ENCODE measurements around the gene CEP170B.
"Not testable (repeated sequence)": the region's sequence is repeated elsewhere in the genome, so short reads cannot be mapped to it uniquely, and the experiment has no call there.

The CEP170B gene

GRCh38 chr14:104900639-104901512 lies 35.8 kb downstream of the CEP170B start:
- Histone ChIP-seq H3K27me3 (peaks cover 0 to 12% of the 10 kb centered on the region in 2 donors), H3K9me3 (no peaks in the 10 kb centered on the region), H3K4me3 (no peak overlapping the region), H3K36me3 (no peaks in the 10 kb centered on the region), H3K27ac (no peak overlapping the region), H3K4me1 (peaks cover 0 to 8% (median 3%) of the 10 kb centered on the region in 4 donors)
- intact Hi-C loops (cut with DNase I; ENCODE audit: low total_unique reads), result no loop called here
- TF ChIP-seq CTCF (IDR thresholded peaks at IDR 0.05), result no peak
- DNase-seq, result no peak

- intact Hi-C loops (cut with DNase I; ENCODE audit: low total_unique reads), result no loop called here
- Histone ChIP-seq H3K4me1 (no peaks in the 10 kb centered on the region), H3K4me3 (no peak overlapping the region), H3K27me3 (peaks cover 0 to 12% of the 10 kb centered on the region in 2 donors), H3K27ac (no peak overlapping the region), H3K36me3 (no peaks in the 10 kb centered on the region), H3K9me3 (no peaks in the 10 kb centered on the region)
- DNase-seq, result no peak
- TF ChIP-seq CTCF (IDR thresholded peaks at IDR 0.05), result no peak
These were observed 38.9 kb downstream of the CEP170B start for GRCh38 chr14:104903990-104904389.

- DNase-seq; H3K9me3 ChIP-seq; H3K36me3 ChIP-seq; H3K4me1 ChIP-seq; H3K27ac ChIP-seq; H3K4me3 ChIP-seq; intact Hi-C loops (cut with DNase I; ENCODE audit: low total_unique reads): not testable (repeated sequence)
- peaks cover 0 to 12% of the 10 kb centered on the region in 2 donors for H3K27me3 ChIP-seq
These were observed 39.8 kb downstream of the CEP170B start for GRCh38 chr14:104904650-104905578.

- H3K27ac ChIP-seq; H3K4me3 ChIP-seq; H3K36me3 ChIP-seq; DNase-seq; H3K9me3 ChIP-seq; H3K4me1 ChIP-seq; intact Hi-C loops (cut with DNase I; ENCODE audit: low total_unique reads): not testable (repeated sequence)
- peaks cover 0 to 14% of the 10 kb centered on the region in 2 donors for H3K27me3 ChIP-seq
These were observed 40.5 kb downstream of the CEP170B start for GRCh38 chr14:104905579-104905933.

- intact Hi-C loops (cut with DNase I; ENCODE audit: low total_unique reads), result no loop called here
- peaks cover 4 to 12% (median 5%) of the 10 kb centered on the region in 3 donors for H3K9me3 ChIP-seq
- H3K36me3 ChIP-seq, result no peaks in the 10 kb centered on the region
- no peak for DNase-seq
- no peaks in the 10 kb centered on the region for H3K4me1 ChIP-seq
- no peak overlapping the region for H3K4me3 ChIP-seq
- TF ChIP-seq CTCF (IDR thresholded peaks at IDR 0.05), result no peak
- H3K27ac ChIP-seq, result no peak overlapping the region
- H3K27me3 ChIP-seq, result peaks cover 0 to 34% of the 10 kb centered on the region in 2 donors
These were observed 43.2 kb downstream of the CEP170B start for GRCh38 chr14:104908303-104908702.

- intact Hi-C loops (cut with DNase I; ENCODE audit: low total_unique reads), result no loop called here
- H3K4me3 ChIP-seq, result no peak overlapping the region
- TF ChIP-seq CTCF (IDR thresholded peaks at IDR 0.05), result no peak
- H3K36me3 ChIP-seq, result no peaks in the 10 kb centered on the region
- H3K27ac ChIP-seq, result no peak overlapping the region
- peaks cover 4 to 12% (median 5%) of the 10 kb centered on the region in 3 donors for H3K9me3 ChIP-seq
- no peaks in the 10 kb centered on the region for H3K4me1 ChIP-seq
- H3K27me3 ChIP-seq, result peaks cover 0 to 22% of the 10 kb centered on the region in 2 donors
- DNase-seq, result no peak
These were observed 47.0 kb downstream of the CEP170B start for GRCh38 chr14:104912053-104912452.

Data from tibial artery (tissue), 4 donors.